ENCODE data around the gene SERTAD2. TPM values are rescaled to one million over a fixed set of nuclear protein-coding genes. Genes with fewer than 3 reads are reported as not detected.
A peak's percentile ranks its signal among the peaks of the same experiment; 100 is the strongest.

Gene SERTAD2
- total RNA-seq, 2 donors from 2014 or later: 17.8 to 46.4 TPM

DNA sequence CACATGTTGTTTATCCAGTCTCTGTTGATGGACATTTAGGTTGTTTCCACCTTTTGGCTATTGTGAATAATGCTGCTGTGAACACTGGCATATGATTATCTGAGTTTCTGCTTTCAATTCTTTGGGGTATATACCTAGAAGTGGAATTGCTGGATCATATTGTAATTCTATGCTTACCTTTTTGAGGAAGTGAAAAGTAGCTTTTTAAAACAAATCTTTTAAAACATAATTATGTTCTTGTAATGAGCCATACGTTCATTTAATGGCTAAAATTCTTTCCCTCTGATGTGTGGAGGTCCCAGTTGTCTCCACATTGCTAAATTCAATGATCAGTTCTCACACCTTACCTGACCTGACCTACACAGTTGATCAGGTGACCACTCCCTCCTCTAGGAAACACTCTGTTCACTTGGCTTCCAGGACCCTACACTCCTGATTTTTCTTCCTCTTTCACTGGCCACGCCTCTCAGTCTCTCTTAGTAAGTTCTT is 27.8 kb upstream of the SERTAD2 start:
- no peak overlapping the region for H3K27ac Mint-ChIP-seq
- H3K9me3 Mint-ChIP-seq: no peaks in the 10 kb centered on the region

DNA sequence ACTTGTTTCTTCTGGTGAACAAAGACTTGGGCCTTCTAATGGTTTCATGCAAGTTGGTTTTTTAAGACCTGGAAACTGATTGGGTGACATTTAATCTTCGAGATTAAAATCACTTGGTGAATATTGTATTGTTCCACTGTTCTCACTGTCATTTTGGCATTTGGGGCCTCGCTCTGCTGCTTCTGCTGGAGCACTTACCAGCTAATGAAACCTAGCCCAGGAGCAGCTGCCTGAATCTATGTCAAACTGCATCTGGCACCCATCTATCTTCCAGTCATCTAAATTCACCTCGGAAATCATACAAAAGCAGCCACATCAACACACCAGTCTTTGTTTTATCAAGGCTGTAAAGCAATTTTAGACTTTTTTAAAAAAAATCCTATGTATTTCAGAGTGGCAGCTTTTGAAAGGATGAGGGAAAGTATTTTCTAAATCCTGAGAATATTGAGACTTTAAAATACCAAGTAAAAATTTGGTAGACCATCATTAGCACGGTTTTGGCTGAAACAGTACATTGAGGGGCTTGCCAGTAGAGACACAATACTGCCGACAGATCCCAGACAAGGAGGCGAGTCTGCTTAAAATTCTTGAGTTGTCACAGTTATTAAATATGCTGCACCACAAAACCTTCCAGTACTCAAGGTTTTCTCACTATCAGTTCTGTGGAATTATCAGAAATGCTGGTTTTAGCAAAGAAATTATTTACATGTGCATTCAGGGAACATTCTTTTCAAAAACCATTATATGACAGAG is 26.1 kb upstream of the SERTAD2 start:
- Mint-ChIP-seq H3K9me3 (no peaks in the 10 kb centered on the region), H3K27ac (peak overlapping the region in 1 of 2 donors; percentile 81), H3K36me3 (peaks cover 0 to 8% of the 10 kb centered on the region in 2 donors)
- no peak for ATAC-seq
- DNase-seq (ENCODE audit: low spot score in 2 of 2): no peak

More for the DNA sequence above, 27.8 kb upstream of the SERTAD2 start:
- peaks cover 0 to 8% of the 10 kb centered on the region in 2 donors for H3K36me3 Mint-ChIP-seq
- no peak for DNase-seq (ENCODE audit: low spot score in 2 of 2)
- ATAC-seq: no peak

DNA sequence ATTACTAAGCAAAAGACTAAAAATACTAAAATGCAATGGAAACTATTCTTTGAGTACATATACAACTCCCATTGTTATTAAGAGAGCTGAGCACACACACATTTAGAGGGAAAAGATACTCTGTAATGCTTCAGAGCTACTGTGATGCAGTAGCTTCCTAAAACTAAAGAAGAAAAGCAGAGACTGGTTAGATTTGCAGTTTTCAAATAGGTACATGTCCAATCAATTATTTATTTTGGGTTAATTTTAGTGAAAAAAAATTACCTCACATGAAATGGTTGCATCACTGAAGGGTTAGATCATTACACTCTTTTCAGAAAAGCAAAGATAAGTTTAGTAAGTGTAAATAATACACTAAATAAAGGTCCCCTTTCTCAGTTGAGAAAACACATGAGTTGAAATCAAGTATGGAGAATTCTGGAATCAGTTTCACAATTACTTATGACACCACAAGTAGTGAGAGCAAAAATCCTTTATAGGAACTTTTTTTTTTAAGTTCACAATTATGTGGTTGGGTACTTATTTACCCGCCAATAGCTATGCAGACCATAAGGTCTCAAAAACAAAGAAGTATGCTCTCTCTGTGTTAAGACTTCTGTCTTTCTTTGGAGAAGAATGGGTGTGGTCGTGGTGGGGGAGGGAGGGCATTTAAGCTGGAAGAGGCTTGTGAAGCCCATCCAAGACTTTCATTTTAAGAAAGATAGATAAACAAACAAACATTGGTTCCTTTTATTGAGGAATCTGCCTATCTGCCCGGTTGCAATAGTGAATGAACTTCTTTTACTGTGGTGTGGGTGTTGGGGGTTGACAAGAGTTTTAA is 25.3 kb upstream of the SERTAD2 start:
- no peaks in the 10 kb centered on the region for H3K9me3 Mint-ChIP-seq
- peak overlapping the region in 1 of 2 donors; percentile 81 for H3K27ac Mint-ChIP-seq
- no peak for ATAC-seq
- H3K36me3 Mint-ChIP-seq: peaks cover 0 to 8% of the 10 kb centered on the region in 2 donors
- DNase-seq (ENCODE audit: low spot score in 2 of 2): no peak

DNA sequence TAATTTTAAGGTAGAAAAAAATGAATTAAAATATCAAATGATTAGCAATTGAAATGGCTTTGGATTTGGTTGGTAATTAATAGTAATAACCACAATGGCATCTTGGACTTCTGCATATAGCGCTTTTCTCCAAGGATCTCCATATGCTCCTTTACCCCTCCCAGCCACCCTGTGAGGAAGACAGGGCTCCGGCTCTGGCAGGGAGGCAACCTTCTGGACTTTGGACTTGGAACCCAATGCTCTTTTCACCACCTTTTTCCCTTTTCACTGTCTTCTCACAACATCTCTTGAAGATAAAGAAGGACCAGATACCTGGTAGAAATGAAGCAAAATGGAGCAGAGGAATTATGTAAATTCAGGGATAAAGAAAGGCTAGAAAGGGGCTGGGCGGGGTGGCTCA is 23.8 kb upstream of the SERTAD2 start:
- no peak overlapping the region for H3K27ac Mint-ChIP-seq
- peaks cover 0 to 8% of the 10 kb centered on the region in 2 donors for H3K36me3 Mint-ChIP-seq
- no peak for ATAC-seq
- no peaks in the 10 kb centered on the region for H3K9me3 Mint-ChIP-seq
- DNase-seq (ENCODE audit: low spot score in 2 of 2): no peak

DNA sequence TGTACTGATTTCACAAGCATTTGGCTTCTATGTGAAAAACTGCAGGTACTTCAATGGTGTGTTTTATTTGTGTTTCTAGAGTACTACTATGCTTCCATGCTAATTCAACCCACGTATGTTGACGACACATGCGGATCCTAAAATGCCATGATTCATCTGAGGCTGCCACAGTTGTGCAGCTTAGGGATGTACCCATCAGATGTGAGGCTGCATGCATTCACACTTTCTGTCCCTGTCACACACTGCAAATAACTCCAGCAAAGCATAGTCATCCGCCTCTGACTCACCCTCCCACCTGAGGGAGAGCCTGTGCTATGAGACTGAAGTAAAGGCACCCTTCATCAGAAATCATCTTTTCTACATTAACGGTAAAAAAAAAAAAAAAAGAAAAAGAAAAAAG is 22.1 kb upstream of the SERTAD2 start:
- ATAC-seq: peak; percentile 100
- Mint-ChIP-seq H3K9me3 (no peaks in the 10 kb centered on the region), H3K36me3 (peaks cover 0 to 8% of the 10 kb centered on the region in 2 donors), H3K27ac (peak overlapping the region in 1 of 2 donors; percentile 49)
- peak; percentile 68 to 80 for DNase-seq (ENCODE audit: low spot score in 2 of 2)

DNA sequence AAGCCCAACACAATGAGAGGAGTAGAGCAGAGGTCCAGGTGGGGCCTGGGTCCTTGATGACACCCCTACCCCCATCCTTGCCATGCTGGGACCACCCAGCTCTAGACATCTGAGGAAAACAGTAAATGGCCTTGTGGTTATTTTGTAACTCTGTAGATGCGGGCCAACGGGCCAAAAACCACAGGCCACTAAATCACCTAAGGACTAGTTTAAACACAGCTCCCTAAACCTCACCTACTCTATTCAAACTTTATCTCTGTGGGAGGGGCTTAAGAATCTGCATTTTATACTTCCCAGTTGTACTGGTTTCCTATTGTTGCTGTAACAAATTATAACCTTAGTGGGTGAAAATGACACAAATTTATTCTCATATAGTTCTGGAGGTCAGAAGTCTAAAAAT is 19.0 kb upstream of the SERTAD2 start:
- ATAC-seq (no peak), DNase-seq (ENCODE audit: low spot score in 2 of 2) (no peak)
- Mint-ChIP-seq H3K9me3 (no peaks in the 10 kb centered on the region), H3K27ac (no peak overlapping the region), H3K36me3 (peaks cover 0 to 8% of the 10 kb centered on the region in 2 donors)

DNA sequence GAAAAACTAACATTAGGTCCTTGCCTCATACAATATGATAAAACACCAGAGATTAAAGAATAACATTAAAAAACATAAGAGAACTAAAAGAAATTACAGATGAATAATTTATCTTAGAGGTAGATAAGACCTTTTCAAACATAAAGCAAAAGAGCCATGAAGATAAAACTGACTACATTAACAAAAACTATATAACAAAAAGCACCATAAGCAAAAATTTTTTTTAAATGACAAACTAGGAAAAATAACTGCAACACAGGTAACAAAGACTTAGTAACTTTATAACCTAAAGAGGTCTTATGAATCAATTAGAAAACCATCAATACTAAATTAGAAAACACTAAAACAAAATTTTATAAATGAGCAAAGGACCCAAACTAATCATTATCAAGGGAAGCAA is 16.3 kb upstream of the SERTAD2 start:
- no peaks in the 10 kb centered on the region for H3K9me3 Mint-ChIP-seq
- no peak for ATAC-seq
- DNase-seq (ENCODE audit: low spot score in 2 of 2): no peak
- no peak overlapping the region for H3K27ac Mint-ChIP-seq
- H3K36me3 Mint-ChIP-seq: no peaks in the 10 kb centered on the region

DNA sequence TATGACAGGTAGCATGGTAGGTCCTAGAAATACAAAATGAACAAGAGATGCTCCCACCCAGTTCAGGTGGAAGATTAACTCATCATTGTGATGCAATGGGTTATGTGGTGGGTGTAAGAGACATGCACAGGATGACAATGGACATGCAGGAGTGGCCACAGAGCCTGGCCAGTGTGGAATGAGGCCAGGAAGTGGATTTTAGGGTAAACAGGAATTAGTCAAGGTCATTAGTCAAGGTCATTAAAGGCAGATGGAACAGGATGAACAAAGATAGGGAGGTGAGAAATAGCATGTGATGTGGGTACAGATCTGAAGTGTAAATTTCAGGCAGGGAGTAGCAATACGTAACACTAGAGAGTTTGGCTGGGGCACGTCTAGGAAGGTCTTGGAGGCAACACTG is 15.6 kb upstream of the SERTAD2 start:
- Mint-ChIP-seq H3K27ac (no peak overlapping the region), H3K36me3 (no peaks in the 10 kb centered on the region), H3K9me3 (no peaks in the 10 kb centered on the region)
- DNase-seq (ENCODE audit: low spot score in 2 of 2): no peak
- ATAC-seq: no peak

DNA sequence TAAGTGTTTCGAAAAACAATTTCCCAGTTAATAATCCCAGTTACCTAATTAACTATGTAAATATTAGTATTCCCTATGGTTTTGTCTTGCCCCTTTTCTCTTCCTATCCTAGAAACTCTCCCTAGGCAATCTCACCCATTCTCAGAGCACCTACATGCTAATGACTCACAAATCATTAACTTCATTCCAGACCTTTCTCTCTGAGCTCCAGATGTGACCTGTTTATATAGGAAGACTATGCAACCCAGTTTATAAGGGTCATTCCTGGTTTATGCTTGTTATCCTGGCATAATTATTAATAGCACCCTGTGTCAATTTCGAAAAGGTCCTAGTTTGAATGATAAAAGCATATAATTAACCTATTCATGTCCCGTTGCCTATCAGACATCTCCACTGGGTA is 14.8 kb upstream of the SERTAD2 start:
- ATAC-seq (no peak), DNase-seq (ENCODE audit: low spot score in 2 of 2) (no peak)
- H3K36me3 Mint-ChIP-seq: no peaks in the 10 kb centered on the region
- H3K27ac Mint-ChIP-seq: no peak overlapping the region
- H3K9me3 Mint-ChIP-seq: no peaks in the 10 kb centered on the region

DNA sequence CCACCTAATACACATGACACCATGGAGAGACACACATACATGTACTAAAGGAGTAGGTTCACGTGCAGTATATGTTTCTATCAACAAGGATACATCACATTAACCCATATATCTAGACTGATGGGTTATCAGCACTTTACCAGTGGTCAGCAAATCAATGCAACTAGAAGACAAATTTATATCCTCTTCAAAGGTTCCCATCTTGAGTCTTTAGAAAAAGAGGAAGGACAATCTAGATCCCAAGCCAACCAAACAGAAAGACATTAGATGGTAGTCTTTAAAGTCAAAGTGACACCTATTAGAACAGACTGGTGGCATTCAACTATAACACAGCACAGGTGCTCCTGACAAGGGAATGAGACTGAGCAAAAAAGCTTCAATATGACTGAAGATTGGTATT is 13.8 kb upstream of the SERTAD2 start:
- Mint-ChIP-seq H3K27ac (peak overlapping the region in 1 of 2 donors; percentile 65), H3K36me3 (no peaks in the 10 kb centered on the region), H3K9me3 (no peaks in the 10 kb centered on the region)
- ATAC-seq (no peak), DNase-seq (ENCODE audit: low spot score in 2 of 2) (no peak)

DNA sequence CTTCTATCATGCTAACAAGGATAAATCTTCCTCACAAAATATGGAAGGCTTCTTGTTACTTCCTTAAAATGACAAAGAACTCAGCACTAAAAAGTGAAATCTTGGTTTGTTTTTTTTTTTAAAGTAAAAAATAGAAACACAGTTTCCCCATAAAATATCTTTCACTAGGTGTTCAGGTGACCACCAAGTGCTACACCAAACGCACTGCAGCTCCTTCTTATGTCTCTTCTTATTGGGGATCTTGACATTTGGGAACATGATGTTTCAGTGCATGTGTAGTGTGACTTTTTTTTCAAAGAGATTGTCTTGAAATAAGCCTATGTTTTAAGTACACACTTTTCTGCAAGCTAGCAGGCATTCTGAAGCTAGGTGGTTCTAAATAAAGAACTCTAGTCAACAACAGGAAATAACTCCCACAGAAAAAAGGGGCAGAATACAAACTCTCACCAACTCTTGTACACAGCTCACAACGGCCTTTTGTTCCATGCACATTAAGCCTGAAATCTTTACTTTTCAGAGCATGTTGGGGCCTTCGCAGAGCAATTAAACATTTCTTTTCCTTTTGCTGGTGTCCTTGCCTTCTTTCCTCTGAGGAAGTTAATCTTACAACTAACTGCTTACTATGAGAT is 13.2 kb upstream of the SERTAD2 start:
- Mint-ChIP-seq H3K36me3 (no peaks in the 10 kb centered on the region), H3K9me3 (no peaks in the 10 kb centered on the region), H3K27ac (peak overlapping the region in 1 of 2 donors; percentile 42)
- ATAC-seq: no peak
- DNase-seq (ENCODE audit: low spot score in 2 of 2): no peak

DNA sequence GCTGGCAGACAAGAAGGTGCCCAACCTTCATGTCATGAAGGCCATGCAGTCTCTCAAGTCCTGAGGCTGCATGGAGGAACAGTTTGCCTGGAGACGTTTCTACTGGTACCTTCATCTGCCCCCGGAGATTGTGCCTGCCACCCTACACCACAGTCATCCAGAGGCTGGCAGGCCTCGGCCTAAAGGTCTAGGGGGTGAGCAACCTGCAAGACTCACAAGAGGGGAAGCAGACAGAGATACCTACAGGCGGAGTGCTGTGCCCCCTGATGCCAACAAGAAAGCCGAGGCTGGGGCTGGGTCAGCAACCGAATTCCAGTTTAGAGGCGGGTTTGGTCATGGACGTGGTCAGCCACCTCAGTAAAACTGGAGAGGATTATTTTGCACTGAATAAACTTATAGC is 12.0 kb upstream of the SERTAD2 start:
- Mint-ChIP-seq H3K27ac (no peak overlapping the region), H3K9me3 (no peaks in the 10 kb centered on the region), H3K36me3 (no peaks in the 10 kb centered on the region)
- DNase-seq (ENCODE audit: low spot score in 2 of 2): no peak
- ATAC-seq: no peak

DNA sequence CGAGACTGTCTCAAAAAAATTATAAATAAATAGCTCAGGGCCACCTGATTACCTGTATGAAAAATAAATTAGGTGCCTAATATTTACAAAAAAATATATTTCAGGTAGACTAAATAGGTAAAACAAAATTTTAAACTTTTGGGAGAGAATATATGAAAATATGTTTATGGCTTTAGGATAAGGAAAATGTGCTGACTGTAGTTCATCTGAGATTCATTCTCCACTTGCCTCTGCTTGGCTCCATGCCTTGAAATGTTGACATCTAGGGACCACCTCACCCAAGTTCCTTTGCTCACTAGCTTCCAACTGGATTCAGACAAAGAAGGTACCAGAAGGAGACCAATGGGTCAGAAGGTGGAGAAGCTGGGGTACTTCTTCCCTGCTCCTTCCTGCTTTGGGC is 9.7 kb upstream of the SERTAD2 start:
- ATAC-seq (no peak), DNase-seq (ENCODE audit: low spot score in 2 of 2) (no peak)
- H3K27ac Mint-ChIP-seq: peak overlapping the region in 1 of 2 donors; percentile 61
- no peaks in the 10 kb centered on the region for H3K36me3 Mint-ChIP-seq
- H3K9me3 Mint-ChIP-seq: no peaks in the 10 kb centered on the region

DNA sequence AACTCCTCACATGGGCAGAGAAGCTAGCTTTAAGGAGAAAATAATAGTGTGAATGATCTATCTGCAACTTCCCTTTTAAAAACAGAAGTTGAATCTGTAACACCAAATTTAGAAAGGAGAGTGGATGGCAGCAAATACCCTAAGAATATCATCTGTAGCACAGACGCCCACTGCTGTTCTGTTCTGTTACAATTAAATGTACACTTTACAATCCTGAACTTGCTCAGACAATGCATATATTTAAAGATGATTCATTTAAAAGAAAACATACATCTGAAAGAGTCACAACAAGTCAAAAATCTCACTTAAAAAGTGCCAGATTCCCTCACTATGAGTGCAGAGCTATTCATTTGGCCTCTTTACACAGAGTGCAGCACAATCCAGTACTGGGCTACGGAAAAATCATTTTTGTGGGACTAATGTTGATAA is 8.0 kb upstream of the SERTAD2 start:
- Mint-ChIP-seq H3K27ac (no peak overlapping the region), H3K36me3 (no peaks in the 10 kb centered on the region), H3K9me3 (no peaks in the 10 kb centered on the region)
- ATAC-seq (peak; percentile 45 to 81), DNase-seq (ENCODE audit: low spot score in 2 of 2) (no peak)

DNA sequence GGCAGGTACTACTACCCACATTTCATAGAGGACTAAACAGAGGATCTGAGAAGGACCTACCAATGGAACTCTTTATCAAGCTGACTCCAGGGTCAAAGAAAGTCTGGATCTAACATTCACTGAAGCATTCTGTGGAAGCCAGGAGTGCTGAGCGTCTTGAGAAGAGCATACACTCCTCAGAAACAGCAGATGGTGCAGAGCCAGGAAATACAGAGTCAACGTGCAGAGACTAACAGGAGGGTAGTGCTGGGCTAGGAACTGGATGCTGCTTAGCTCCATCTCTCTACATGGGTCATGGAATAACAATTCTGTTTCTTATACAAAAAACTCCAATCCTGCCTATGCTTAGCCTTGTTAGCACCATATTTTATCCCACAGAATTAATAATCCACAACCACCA is 5.5 kb upstream of the SERTAD2 start:
- Mint-ChIP-seq H3K9me3 (no peaks in the 10 kb centered on the region), H3K27ac (peak overlapping the region in 1 of 2 donors; percentile 57), H3K36me3 (no peaks in the 10 kb centered on the region)
- no peak for ATAC-seq
- DNase-seq (ENCODE audit: low spot score in 2 of 2): no peak

DNA sequence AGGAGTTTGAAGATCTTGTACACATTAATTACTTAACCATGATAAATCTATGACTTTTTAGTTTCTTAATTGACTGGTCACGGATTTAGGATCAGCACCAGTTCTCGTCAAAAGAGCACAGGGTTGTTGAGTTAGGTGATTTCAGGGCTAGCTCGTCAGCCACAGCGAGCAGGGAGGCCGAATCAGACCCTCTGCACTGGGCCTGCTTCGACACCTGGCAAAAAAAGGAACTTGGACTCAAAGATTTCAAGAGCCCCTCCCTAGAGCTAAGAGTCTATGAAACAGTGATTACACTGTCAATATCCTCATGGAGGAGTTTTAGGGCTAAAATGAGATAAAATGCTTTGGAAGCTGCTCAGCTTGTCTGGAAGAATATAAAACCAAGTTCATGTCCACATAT is 4.6 kb upstream of the SERTAD2 start:
- Mint-ChIP-seq H3K27ac (no peak overlapping the region), H3K36me3 (no peaks in the 10 kb centered on the region), H3K9me3 (no peaks in the 10 kb centered on the region)
- no peak for DNase-seq (ENCODE audit: low spot score in 2 of 2)
- ATAC-seq: no peak

DNA sequence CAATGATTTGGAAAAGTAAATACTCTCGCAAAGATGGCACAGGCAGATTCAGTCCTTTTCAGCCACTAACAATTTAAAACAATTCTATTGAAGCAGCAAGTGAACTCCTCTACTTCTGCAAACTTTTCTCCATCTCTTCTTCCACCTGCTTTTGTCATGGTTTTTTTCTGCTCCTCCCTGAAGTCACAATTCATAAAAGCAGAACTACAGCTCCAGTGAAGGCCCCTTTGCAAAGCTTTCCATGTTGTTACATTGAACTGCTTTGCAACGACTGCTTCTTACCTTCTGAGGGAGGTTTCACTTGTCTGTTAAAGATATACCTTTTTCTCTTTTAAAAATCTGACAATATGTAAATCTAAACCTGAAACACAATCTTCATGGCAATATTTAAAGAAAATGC is 3.7 kb upstream of the SERTAD2 start:
- no peak for DNase-seq (ENCODE audit: low spot score in 2 of 2)
- ATAC-seq: no peak
- Mint-ChIP-seq H3K27ac (no peak overlapping the region), H3K36me3 (peaks cover 5 to 6% of the 10 kb centered on the region in 2 donors), H3K9me3 (no peaks in the 10 kb centered on the region)
